Measurements from ENCODE around the gene C14orf180. TPM values are rescaled to one million over a fixed set of nuclear protein-coding genes. Genes with fewer than 3 reads are reported as not detected.

Gene C14orf180
- total RNA-seq, 1 experiment from 2014 or later = not detected

GRCh38 chr14:104557086-104557485 is 22.5 kb upstream of the C14orf180 start:
- H3K27me3 ChIP-seq (ENCODE audit: control insufficient read depth, insufficient read depth, low read length) = no peaks in the 10 kb centered on the region; the same call in 1 of the 2 replicates
- ATAC-seq (no peak), DNase-seq (ENCODE audit: low read depth, low spot score) (no peak)
- H3K27ac ChIP-seq (ENCODE audit: low read length) = no peak overlapping the region
- no peaks in the 10 kb centered on the region for H3K9me3 ChIP-seq (ENCODE audit: control insufficient read depth, insufficient read depth, low read depth, low read length)
- no peak overlapping the region for H3K4me3 ChIP-seq (ENCODE audit: low read depth in 2 of 2, low read length in 2 of 2)
- TF ChIP-seq SIN3A (IDR thresholded peaks at IDR 0.05; ENCODE audit: borderline replicate concordance, insufficient read depth, low read depth, low read length) = no peak
- no peak for TF ChIP-seq POLR2AphosphoS5 (IDR thresholded peaks at IDR 0.05; ENCODE audit: low read depth, low read length)
- TF ChIP-seq CTCF (IDR thresholded peaks at IDR 0.05) = no peak
- TF ChIP-seq REST (IDR thresholded peaks at IDR 0.05; ENCODE audit: insufficient read depth in 1 of 2, low read depth in 2 of 2, low read length in 1 of 2) = no peak
- TF ChIP-seq TCF7L2 (IDR thresholded peaks at IDR 0.05; ENCODE audit: low read depth, low read length) = no peak
- ChIA-PET CTCF (no interaction called here), POLR2A (no interaction called here)
- intact Hi-C loops (cut with micrococcal nuclease; ENCODE audit: unreplicated experiment) = no loop called here
- BruUV-seq (replicated peaks) = no TSS peak
- no peaks in the 10 kb centered on the region; the same call in 1 of the 2 replicates for H3K4me1 ChIP-seq (ENCODE audit: control insufficient read depth, insufficient read depth, low read length)
- in situ Hi-C loops (cut with HindIII; ENCODE audit: low pct_unique_long_range_greater_than_20kb, low sequenced_read_pairs) = no loop called here
- H3K36me3 ChIP-seq (ENCODE audit: control insufficient read depth, insufficient read depth, low read length) = no peaks in the 10 kb centered on the region

- CTCF ChIA-PET = no interaction called here
- no TSS peak for BruUV-seq (replicated peaks)
- TF ChIP-seq POLR2AphosphoS5 (IDR thresholded peaks at IDR 0.05; ENCODE audit: low read depth, low read length) = no peak
- POLR2A ChIA-PET = no interaction called here
- no peak overlapping the region for H3K27ac ChIP-seq (ENCODE audit: low read length)
- in situ Hi-C loops (cut with HindIII; ENCODE audit: low pct_unique_long_range_greater_than_20kb, low sequenced_read_pairs) (no loop called here), intact Hi-C loops (cut with micrococcal nuclease; ENCODE audit: unreplicated experiment) (no loop called here)
- ATAC-seq = no peak
- H3K27me3 ChIP-seq (ENCODE audit: control insufficient read depth, insufficient read depth, low read length) = no peaks in the 10 kb centered on the region; the same call in 1 of the 2 replicates
- H3K4me3 ChIP-seq (ENCODE audit: low read depth in 2 of 2, low read length in 2 of 2) = no peak overlapping the region
- H3K36me3 ChIP-seq (ENCODE audit: control insufficient read depth, insufficient read depth, low read length) = no peaks in the 10 kb centered on the region
- H3K9me3 ChIP-seq (ENCODE audit: control insufficient read depth, insufficient read depth, low read depth, low read length) = no peaks in the 10 kb centered on the region
- no peak for DNase-seq (ENCODE audit: low read depth, low spot score)
- no peaks in the 10 kb centered on the region; the same call in 1 of the 2 replicates for H3K4me1 ChIP-seq (ENCODE audit: control insufficient read depth, insufficient read depth, low read length)
Measured at GRCh38 chr14:104557766-104558165, 21.8 kb upstream of the C14orf180 start.

- Histone ChIP-seq H3K9me3 (ENCODE audit: control insufficient read depth, insufficient read depth, low read depth, low read length) (no peaks in the 10 kb centered on the region), H3K27me3 (ENCODE audit: control insufficient read depth, insufficient read depth, low read length) (no peaks in the 10 kb centered on the region; the same call in 1 of the 2 replicates), H3K4me3 (ENCODE audit: low read depth in 2 of 2, low read length in 2 of 2) (no peak overlapping the region), H3K4me1 (ENCODE audit: control insufficient read depth, insufficient read depth, low read length) (peaks cover under 1% of the 10 kb centered on the region), H3K36me3 (ENCODE audit: control insufficient read depth, insufficient read depth, low read length) (no peaks in the 10 kb centered on the region), H3K27ac (ENCODE audit: low read length) (no peak overlapping the region)
- BruUV-seq (replicated peaks) = no TSS peak
- DNase-seq (ENCODE audit: low read depth, low spot score) (no peak), ATAC-seq (no peak)
- ChIA-PET POLR2A (no interaction called here), CTCF (no interaction called here)
- intact Hi-C loops (cut with micrococcal nuclease; ENCODE audit: unreplicated experiment) (no loop called here), in situ Hi-C loops (cut with HindIII; ENCODE audit: low pct_unique_long_range_greater_than_20kb, low sequenced_read_pairs) (no loop called here)
- no peak for TF ChIP-seq POLR2AphosphoS5 (IDR thresholded peaks at IDR 0.05; ENCODE audit: low read depth, low read length)
- no peak for TF ChIP-seq TCF7L2 (IDR thresholded peaks at IDR 0.05; ENCODE audit: low read depth, low read length)
- TF ChIP-seq SIN3A (IDR thresholded peaks at IDR 0.05; ENCODE audit: borderline replicate concordance, insufficient read depth, low read depth, low read length) = no peak
- no peak for TF ChIP-seq CTCF (IDR thresholded peaks at IDR 0.05)
- TF ChIP-seq REST (IDR thresholded peaks at IDR 0.05; ENCODE audit: insufficient read depth in 1 of 2, low read depth in 2 of 2, low read length in 1 of 2) = no peak
Measured at GRCh38 chr14:104558231-104559027, 21.1 kb upstream of the C14orf180 start.
